Kidney epithelial cell (primary cell): Measurements from ENCODE around the gene LGR6. TPM values are rescaled to one million over a fixed set of nuclear protein-coding genes. Genes with fewer than 3 reads are reported as not detected.

Experiments
- DNase-seq: peaks from one replicate; pipeline ENCODE4 v3.0.0-alpha.2; 2010; ENCODE audit warnings: low read depth
- H3K27me3 ChIP-seq: 2 replicates; pipeline ENCODE4 v1.6.0; 2011; ENCODE audit warnings: low read length; ENCODE audit not compliant: control insufficient read depth, insufficient read depth
- H3K36me3 ChIP-seq: 2 replicates; pipeline ENCODE4 v1.5.1; 2011; ENCODE audit warnings: low read length; ENCODE audit not compliant: control insufficient read depth, insufficient read depth
- H3K4me3 ChIP-seq: 2 replicates; pipeline ENCODE4 v1.5.1; 2011; ENCODE audit warnings: low read depth, mild to moderate bottlenecking, control low read depth, low read length
- CTCF ChIP-seq: IDR thresholded peaks from 2 replicates; pipeline ENCODE4 v1.5.1; 2011; ENCODE audit warnings: mild to moderate bottlenecking, moderate library complexity, low read length, control low read depth, inconsistent platforms; ENCODE audit not compliant: insufficient read depth, poor library complexity, severe bottlenecking
- total RNA-seq: library from RNA; depleted of rRNA; stranded (reverse); fragments of >200 nt; gene quantifications from 2 replicates; pipeline ENCODE4 v1.2.3, GENCODE V29; 2015

Gene LGR6
- total RNA-seq, 1 donor from 2014 or later = 0.08 TPM

- no peak for TF ChIP-seq CTCF
- no peak for DNase-seq
- H3K4me3 ChIP-seq = no peak overlapping the region
- no peaks in the 10 kb centered on the region for H3K36me3 ChIP-seq
- H3K27me3 ChIP-seq = no peaks in the 10 kb centered on the region
These were observed 32.2 kb upstream of the LGR6 start for GRCh38 chr1:202161151-202162046.

- no peak for TF ChIP-seq CTCF
- DNase-seq = no peak
- Histone ChIP-seq H3K36me3 (no peaks in the 10 kb centered on the region), H3K4me3 (no peak overlapping the region), H3K27me3 (no peaks in the 10 kb centered on the region)
These were observed 31.6 kb upstream of the LGR6 start for GRCh38 chr1:202162047-202162417.

GRCh38 chr1:202162418-202163280 is 30.9 kb upstream of the LGR6 start:
- TF ChIP-seq CTCF = no peak
- Histone ChIP-seq H3K4me3 (no peak overlapping the region), H3K36me3 (no peaks in the 10 kb centered on the region), H3K27me3 (no peaks in the 10 kb centered on the region)
- no peak for DNase-seq

GRCh38 chr1:202163281-202164270 is 30.0 kb upstream of the LGR6 start:
- Histone ChIP-seq H3K36me3 (no peaks in the 10 kb centered on the region), H3K4me3 (no peak overlapping the region), H3K27me3 (peaks cover 4% of the 10 kb centered on the region)
- TF ChIP-seq CTCF = no peak
- DNase-seq = no peak

- Histone ChIP-seq H3K4me3 (no peak overlapping the region), H3K27me3 (peaks cover 6% of the 10 kb centered on the region), H3K36me3 (no peaks in the 10 kb centered on the region)
- DNase-seq = no peak
- no peak for TF ChIP-seq CTCF
These were observed 29.1 kb upstream of the LGR6 start for GRCh38 chr1:202164271-202165037.
